Thyroid gland (tissue), 4 donors: ENCODE results near the gene PPP2R5C.

Source experiments
- POLR2A ChIP-seq, 2 donors: fragments of 450-650 bp; IDR thresholded peaks; one replicate each; pipeline ENCODE4 v1.6.1; 2017; ENCODE audit warnings: antibody characterized with exemption in 2 of 2, mild to moderate bottlenecking in 2 of 2, moderate library complexity in 1 of 2
- TF ChIP-seq, protein P1 (sequence below), 6 experiments: fragments of 200-600 bp in 3 of 6; fragments of 450-650 bp in 3 of 6; sonication (generic) in 3 of 6; IDR thresholded peaks; one replicate each; pipeline ENCODE4 v1.5.1; 2016 to 2019; ENCODE audit warnings: antibody characterized with exemption in 6 of 6, mild to moderate bottlenecking in 2 of 6, inconsistent platforms in 1 of 6, moderate library complexity in 1 of 6

DNA sequence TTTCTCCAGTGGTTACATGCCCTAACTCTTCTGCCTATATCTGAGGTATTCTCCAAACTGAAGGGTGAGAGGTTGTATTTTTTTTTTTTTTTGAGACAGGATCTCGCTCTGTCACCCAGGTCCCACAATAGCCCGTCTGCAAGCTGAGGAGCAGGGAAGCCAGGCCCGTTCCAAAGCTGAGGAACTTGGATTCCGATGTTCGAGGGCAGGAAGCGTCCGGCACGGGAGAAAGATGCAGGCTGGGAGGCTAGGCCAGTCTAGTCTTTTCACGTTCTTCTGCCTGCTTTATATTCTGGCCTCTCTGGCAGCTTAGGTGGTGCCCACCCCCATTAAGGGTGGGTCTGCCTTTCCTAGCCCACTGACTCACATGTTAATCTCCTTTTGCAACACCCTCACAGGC lies 135.8 kb downstream of the PPP2R5C start:
- TF ChIP-seq, protein P1, sequence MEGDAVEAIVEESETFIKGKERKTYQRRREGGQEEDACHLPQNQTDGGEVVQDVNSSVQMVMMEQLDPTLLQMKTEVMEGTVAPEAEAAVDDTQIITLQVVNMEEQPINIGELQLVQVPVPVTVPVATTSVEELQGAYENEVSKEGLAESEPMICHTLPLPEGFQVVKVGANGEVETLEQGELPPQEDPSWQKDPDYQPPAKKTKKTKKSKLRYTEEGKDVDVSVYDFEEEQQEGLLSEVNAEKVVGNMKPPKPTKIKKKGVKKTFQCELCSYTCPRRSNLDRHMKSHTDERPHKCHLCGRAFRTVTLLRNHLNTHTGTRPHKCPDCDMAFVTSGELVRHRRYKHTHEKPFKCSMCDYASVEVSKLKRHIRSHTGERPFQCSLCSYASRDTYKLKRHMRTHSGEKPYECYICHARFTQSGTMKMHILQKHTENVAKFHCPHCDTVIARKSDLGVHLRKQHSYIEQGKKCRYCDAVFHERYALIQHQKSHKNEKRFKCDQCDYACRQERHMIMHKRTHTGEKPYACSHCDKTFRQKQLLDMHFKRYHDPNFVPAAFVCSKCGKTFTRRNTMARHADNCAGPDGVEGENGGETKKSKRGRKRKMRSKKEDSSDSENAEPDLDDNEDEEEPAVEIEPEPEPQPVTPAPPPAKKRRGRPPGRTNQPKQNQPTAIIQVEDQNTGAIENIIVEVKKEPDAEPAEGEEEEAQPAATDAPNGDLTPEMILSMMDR (IDR thresholded peaks at IDR 0.05) = no peak
- no peak for TF ChIP-seq POLR2A (IDR thresholded peaks at IDR 0.05)
